ENCODE results near the gene ARHGAP23. TPM values are rescaled to one million over a fixed set of nuclear protein-coding genes. Genes with fewer than 3 reads are reported as not detected.

The ARHGAP23 gene
- total RNA-seq, 1 donor from 2014 or later = 28.4 TPM

GRCh38 chr17:38428643-38429371, 543 bp downstream of the ARHGAP23 start:
- peak overlapping the region; percentile 83 for H3K4me3 ChIP-seq (ENCODE audit: low read depth, low read length)
- no peak for TF ChIP-seq CTCF (conservative IDR thresholded peaks at IDR 0.05; ENCODE audit: low read depth, low read length)
- no peak for DNase-seq (ENCODE audit: low read depth)

GRCh38 chr17:38429476-38430100, 1.3 kb downstream of the ARHGAP23 start:
- peak overlapping the region; percentile 83 for H3K4me3 ChIP-seq (ENCODE audit: low read depth, low read length)
- DNase-seq (ENCODE audit: low read depth) = no peak
- TF ChIP-seq CTCF (conservative IDR thresholded peaks at IDR 0.05; ENCODE audit: low read depth, low read length) = no peak

GRCh38 chr17:38430316-38430715, 2.1 kb downstream of the ARHGAP23 start:
- H3K4me3 ChIP-seq (ENCODE audit: low read depth, low read length) = no peak overlapping the region
- no peak for DNase-seq (ENCODE audit: low read depth)
- TF ChIP-seq CTCF (conservative IDR thresholded peaks at IDR 0.05; ENCODE audit: low read depth, low read length) = no peak

GRCh38 chr17:38430822-38431221, 2.6 kb downstream of the ARHGAP23 start:
- no peak overlapping the region for H3K4me3 ChIP-seq (ENCODE audit: low read depth, low read length)
- no peak for TF ChIP-seq CTCF (conservative IDR thresholded peaks at IDR 0.05; ENCODE audit: low read depth, low read length)
- no peak for DNase-seq (ENCODE audit: low read depth)

- no peak for DNase-seq (ENCODE audit: low read depth)
- TF ChIP-seq CTCF (conservative IDR thresholded peaks at IDR 0.05; ENCODE audit: low read depth, low read length) = no peak
- H3K4me3 ChIP-seq (ENCODE audit: low read depth, low read length) = no peak overlapping the region
Observed at GRCh38 chr17:38431346-38432145, 3.3 kb downstream of the ARHGAP23 start.

GRCh38 chr17:38434178-38434665, 6.0 kb downstream of the ARHGAP23 start:
- TF ChIP-seq CTCF (conservative IDR thresholded peaks at IDR 0.05; ENCODE audit: low read depth, low read length) = no peak
- no peak overlapping the region for H3K4me3 ChIP-seq (ENCODE audit: low read depth, low read length)
- no peak for DNase-seq (ENCODE audit: low read depth)
